ENCODE measurements around the gene TRPT1. TPM values are rescaled to one million over a fixed set of nuclear protein-coding genes. Genes with fewer than 3 reads are reported as not detected.

TRPT1 gene
- total RNA-seq, 3 donors from 2014 or later (not counting 1 experiment from before 2014, with no cell fraction given): 22.7 to 30.8 (median 28.5) TPM

DNA sequence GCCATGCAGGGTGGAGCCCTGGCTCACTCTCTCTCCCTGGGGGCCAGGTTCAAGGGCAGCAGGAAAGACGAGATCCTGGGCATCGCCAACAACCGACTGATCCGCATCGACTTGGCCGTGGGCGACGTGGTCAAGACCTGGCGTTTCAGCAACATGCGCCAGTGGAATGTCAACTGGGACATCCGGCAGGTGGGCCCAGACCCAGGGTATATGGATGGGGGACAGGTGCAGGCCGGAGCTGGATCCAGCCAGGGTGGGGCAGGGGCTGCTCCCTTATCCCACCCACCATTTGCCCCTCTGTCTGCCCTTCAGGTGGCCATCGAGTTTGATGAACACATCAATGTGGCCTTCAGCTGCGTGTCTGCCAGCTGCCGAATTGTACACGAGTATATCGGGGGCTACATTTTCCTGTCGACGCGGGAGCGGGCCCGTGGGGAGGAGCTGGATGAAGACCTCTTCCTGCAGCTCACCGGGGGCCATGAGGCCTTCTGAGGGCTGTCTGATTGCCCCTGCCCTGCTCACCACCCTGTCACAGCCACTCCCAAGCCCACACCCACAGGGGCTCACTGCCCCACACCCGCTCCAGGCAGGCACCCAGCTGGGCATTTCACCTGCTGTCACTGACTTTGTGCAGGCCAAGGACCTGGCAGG, 2.9 kb downstream of the TRPT1 start:
- H3K27me3 Mint-ChIP-seq (ENCODE audit: low read depth in 2 of 2): no peaks in the 10 kb centered on the region
- WGBS (ENCODE audit: insufficient coverage): 89% methylated on average over 24 of the region's 24 CpGs
- no peak overlapping the region for H3K27ac Mint-ChIP-seq
- DNase-seq: no peak
- no peak overlapping the region for H3K4me3 Mint-ChIP-seq
- TF ChIP-seq, protein P1, sequence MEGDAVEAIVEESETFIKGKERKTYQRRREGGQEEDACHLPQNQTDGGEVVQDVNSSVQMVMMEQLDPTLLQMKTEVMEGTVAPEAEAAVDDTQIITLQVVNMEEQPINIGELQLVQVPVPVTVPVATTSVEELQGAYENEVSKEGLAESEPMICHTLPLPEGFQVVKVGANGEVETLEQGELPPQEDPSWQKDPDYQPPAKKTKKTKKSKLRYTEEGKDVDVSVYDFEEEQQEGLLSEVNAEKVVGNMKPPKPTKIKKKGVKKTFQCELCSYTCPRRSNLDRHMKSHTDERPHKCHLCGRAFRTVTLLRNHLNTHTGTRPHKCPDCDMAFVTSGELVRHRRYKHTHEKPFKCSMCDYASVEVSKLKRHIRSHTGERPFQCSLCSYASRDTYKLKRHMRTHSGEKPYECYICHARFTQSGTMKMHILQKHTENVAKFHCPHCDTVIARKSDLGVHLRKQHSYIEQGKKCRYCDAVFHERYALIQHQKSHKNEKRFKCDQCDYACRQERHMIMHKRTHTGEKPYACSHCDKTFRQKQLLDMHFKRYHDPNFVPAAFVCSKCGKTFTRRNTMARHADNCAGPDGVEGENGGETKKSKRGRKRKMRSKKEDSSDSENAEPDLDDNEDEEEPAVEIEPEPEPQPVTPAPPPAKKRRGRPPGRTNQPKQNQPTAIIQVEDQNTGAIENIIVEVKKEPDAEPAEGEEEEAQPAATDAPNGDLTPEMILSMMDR (IDR thresholded peaks at IDR 0.05): no peak
- H3K27ac ChIP-seq (ENCODE audit: low read length): no peak overlapping the region
- H3K36me3 Mint-ChIP-seq: no peaks in the 10 kb centered on the region
- intact Hi-C loops (cut with micrococcal nuclease): no loop called here
- H3K9me3 ChIP-seq (ENCODE audit: control insufficient read depth, insufficient read depth, low read length): no peaks in the 10 kb centered on the region
- no peak for ATAC-seq
- H3K9me3 Mint-ChIP-seq: no peaks in the 10 kb centered on the region
- H3K36me3 ChIP-seq (ENCODE audit: control insufficient read depth, insufficient read depth, low read length): peaks cover 50% of the 10 kb centered on the region
- peaks cover 21 to 44% of the 10 kb centered on the region in 2 donors for H3K4me1 Mint-ChIP-seq
- H3K27me3 ChIP-seq (ENCODE audit: control insufficient read depth, insufficient read depth, low read length): no peaks in the 10 kb centered on the region
- H3K4me3 ChIP-seq (ENCODE audit: low read length): no peak overlapping the region
- H3K4me1 ChIP-seq (ENCODE audit: control insufficient read depth, insufficient read depth, low read length): peaks cover 36% of the 10 kb centered on the region

DNA sequence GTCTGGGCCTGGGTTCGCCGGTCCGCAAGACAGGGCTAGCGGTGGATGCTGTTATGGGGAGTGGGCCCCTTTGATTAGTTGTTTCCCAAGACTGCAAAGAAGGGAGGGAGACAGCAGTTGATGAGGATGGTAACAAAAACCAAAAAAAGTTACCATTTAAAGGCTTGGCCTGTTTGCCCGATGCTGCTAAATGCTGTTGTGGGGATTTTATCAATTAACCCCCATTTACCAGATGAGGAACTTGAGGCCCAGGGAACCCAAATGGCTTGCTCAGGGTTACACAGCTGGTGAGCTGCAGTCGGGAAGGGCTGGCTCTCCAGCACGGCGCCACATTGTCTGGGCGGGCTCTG, 3.4 kb downstream of the TRPT1 start:
- Mint-ChIP-seq H3K36me3 (no peaks in the 10 kb centered on the region), H3K4me1 (peaks cover 21 to 39% of the 10 kb centered on the region in 2 donors), H3K27me3 (ENCODE audit: low read depth in 2 of 2) (no peaks in the 10 kb centered on the region), H3K4me3 (no peak overlapping the region), H3K27ac (no peak overlapping the region), H3K9me3 (no peaks in the 10 kb centered on the region)
- H3K27me3 ChIP-seq (ENCODE audit: control insufficient read depth, insufficient read depth, low read length): no peaks in the 10 kb centered on the region
- H3K4me3 ChIP-seq (ENCODE audit: low read length): no peak overlapping the region
- no peak overlapping the region for H3K27ac ChIP-seq (ENCODE audit: low read length)
- intact Hi-C loops (cut with micrococcal nuclease): no loop called here
- TF ChIP-seq, protein P1 (IDR thresholded peaks at IDR 0.05): no peak
- 87% methylated on average over 8 of the region's 9 CpGs for WGBS (ENCODE audit: insufficient coverage)
- no peaks in the 10 kb centered on the region for H3K9me3 ChIP-seq (ENCODE audit: control insufficient read depth, insufficient read depth, low read length)
- DNase-seq: no peak
- peaks cover 35% of the 10 kb centered on the region for H3K4me1 ChIP-seq (ENCODE audit: control insufficient read depth, insufficient read depth, low read length)
- peaks cover 52% of the 10 kb centered on the region for H3K36me3 ChIP-seq (ENCODE audit: control insufficient read depth, insufficient read depth, low read length)
- ATAC-seq: no peak

GRCh38 chr11:64220798-64221197, 5.2 kb downstream of the TRPT1 start:
- intact Hi-C loops (cut with micrococcal nuclease): no loop called here
- Mint-ChIP-seq H3K4me3 (no peak overlapping the region), H3K36me3 (no peaks in the 10 kb centered on the region), H3K27ac (no peak overlapping the region), H3K4me1 (peaks cover 12 to 28% of the 10 kb centered on the region in 2 donors), H3K27me3 (ENCODE audit: low read depth in 2 of 2) (no peaks in the 10 kb centered on the region), H3K9me3 (no peaks in the 10 kb centered on the region)
- 94% methylated on average over 14 of the region's 14 CpGs for WGBS (ENCODE audit: insufficient coverage)
- H3K9me3 ChIP-seq (ENCODE audit: control insufficient read depth, insufficient read depth, low read length): no peaks in the 10 kb centered on the region
- no peak for DNase-seq
- H3K36me3 ChIP-seq (ENCODE audit: control insufficient read depth, insufficient read depth, low read length): peaks cover 59% of the 10 kb centered on the region
- no peak for ATAC-seq
- TF ChIP-seq, protein P1 (IDR thresholded peaks at IDR 0.05): no peak
- no peaks in the 10 kb centered on the region for H3K27me3 ChIP-seq (ENCODE audit: control insufficient read depth, insufficient read depth, low read length)
- H3K4me3 ChIP-seq (ENCODE audit: low read length): no peak overlapping the region
- peaks cover 20% of the 10 kb centered on the region for H3K4me1 ChIP-seq (ENCODE audit: control insufficient read depth, insufficient read depth, low read length)
- H3K27ac ChIP-seq (ENCODE audit: low read length): no peak overlapping the region

GRCh38 chr11:64220271-64220670, 5.7 kb downstream of the TRPT1 start:
- Histone ChIP-seq H3K27me3 (ENCODE audit: control insufficient read depth, insufficient read depth, low read length) (no peaks in the 10 kb centered on the region), H3K27ac (ENCODE audit: low read length) (no peak overlapping the region), H3K36me3 (ENCODE audit: control insufficient read depth, insufficient read depth, low read length) (peaks cover 62% of the 10 kb centered on the region), H3K9me3 (ENCODE audit: control insufficient read depth, insufficient read depth, low read length) (no peaks in the 10 kb centered on the region), H3K4me3 (ENCODE audit: low read length) (no peak overlapping the region), H3K4me1 (ENCODE audit: control insufficient read depth, insufficient read depth, low read length) (peaks cover 15% of the 10 kb centered on the region)
- DNase-seq (no peak), ATAC-seq (no peak)
- H3K27me3 Mint-ChIP-seq (ENCODE audit: low read depth in 2 of 2): no peaks in the 10 kb centered on the region
- no peak overlapping the region for H3K4me3 Mint-ChIP-seq
- peaks cover 10 to 22% of the 10 kb centered on the region in 2 donors for H3K4me1 Mint-ChIP-seq
- no peaks in the 10 kb centered on the region for H3K36me3 Mint-ChIP-seq
- no peak overlapping the region for H3K27ac Mint-ChIP-seq
- intact Hi-C loops (cut with micrococcal nuclease): no loop called here
- 96% methylated on average over 17 of the region's 17 CpGs for WGBS (ENCODE audit: insufficient coverage)
- TF ChIP-seq, protein P1 (IDR thresholded peaks at IDR 0.05): no peak
- H3K9me3 Mint-ChIP-seq: no peaks in the 10 kb centered on the region
